A549 (cell line): Measurements from ENCODE around the gene SAMD13. TPM values are rescaled to one million over a fixed set of nuclear protein-coding genes. Genes with fewer than 3 reads are reported as not detected.

ENCODE experiments used
- ATAC-seq, 2 experiments: fragments of 200-7000 bp in 1 of 2; fragments of >200 bp in 1 of 2; cut with Nextera tagmentation in 1 of 2; cut with Tn5 transposase in 1 of 2; 3 replicates each; pipeline versions ENCODE4 v1.8.0 to v1.9.1; 2018 to 2020; ENCODE audit warnings: mild to moderate bottlenecking in 1 of 2, moderate library complexity in 1 of 2
- CTCF ChIA-PET: fragments of 300-600 bp; sonication (Branson Sonifier 250); formaldehyde crosslinking; extraction: SDS; loops from one replicate; lab custom pipeline; 2021; ENCODE audit warnings: antibody characterized with exemption, inconsistent platforms; lab: Yijun Ruan, JAX
- POLR2A ChIA-PET: fragments of 350-600 bp; formaldehyde crosslinking; extraction: SDS; loops from one replicate; lab custom pipeline; 2021; ENCODE audit warnings: antibody characterized with exemption, inconsistent platforms; lab: Yijun Ruan, JAX
- DNase-seq, 2 experiments: peaks; one replicate each; pipeline versions ENCODE4 v3.0.0 to v3.0.0-alpha.2; 2011 to 2016; ENCODE audit warnings: low read depth in 1 of 2, low spot score in 1 of 2
- FAIRE-seq: peaks from 2 replicates; lab custom pipeline; 2011; peaks lifted over from hg19 to GRCh38; lab: Jason Lieb, UNC
- H3K27ac ChIP-seq, 2 experiments: fragments of >200 bp; sonication (Bioruptor Twin); formaldehyde crosslinking; 3 replicates each; pipeline ENCODE4 v1.5.1; 2016 to 2017
- H3K4me1 ChIP-seq: fragments of >200 bp; sonication (Bioruptor Twin); formaldehyde crosslinking; 3 replicates; pipeline ENCODE4 v1.6.1; 2016
- H3K4me2 ChIP-seq: fragments of >200 bp; sonication (Bioruptor Twin); formaldehyde crosslinking; 3 replicates; pipeline ENCODE4 v1.6.1; 2016
- H3K4me3 ChIP-seq: fragments of >200 bp; sonication (Bioruptor Twin); formaldehyde crosslinking; 3 replicates; pipeline ENCODE4 v1.5.1; 2016
- H3K9me3 ChIP-seq: fragments of >200 bp; sonication (Bioruptor Twin); formaldehyde crosslinking; 3 replicates; pipeline ENCODE4 v1.6.1; 2016
- EHF ChIP-seq: fragments of 250-450 bp; sonication (Bioruptor Pico); IDR thresholded peaks from 2 replicates; pipeline ENCODE4 v1.5.0; 2020; ENCODE audit warnings: mild to moderate bottlenecking
- ESRRA ChIP-seq: fragments of 150-350 bp; IDR thresholded peaks from 2 replicates; pipeline ENCODE4 v1.6.1; 2014; ENCODE audit warnings: mild to moderate bottlenecking, low read length, borderline replicate concordance
- FOSB ChIP-seq: fragments of 250-450 bp; sonication (Bioruptor Pico); IDR thresholded peaks from 2 replicates; pipeline ENCODE4 v1.5.0; 2020; ENCODE audit warnings: mild to moderate bottlenecking, moderate library complexity
- FOSL2 ChIP-seq, 2 experiments: fragments of 450-650 bp in 1 of 2; fragments of >200 bp in 1 of 2; sonication (Bioruptor Twin) in 1 of 2; formaldehyde crosslinking; IDR thresholded peaks; 2 replicates each; pipeline versions ENCODE4 v1.5.0 to v1.6.1; 2016 to 2020; ENCODE audit warnings: mild to moderate bottlenecking in 1 of 2, moderate library complexity in 1 of 2
- FOXS1 ChIP-seq: fragments of 250-450 bp; sonication (Bioruptor Pico); IDR thresholded peaks from 2 replicates; pipeline ENCODE4 v1.5.0; 2020; ENCODE audit warnings: mild to moderate bottlenecking, moderate library complexity
- HEYL ChIP-seq: fragments of 250-450 bp; sonication (Bioruptor Pico); IDR thresholded peaks from 2 replicates; pipeline ENCODE4 v1.8.0; 2021; ENCODE audit warnings: mild to moderate bottlenecking, moderate library complexity
- HOXA7 ChIP-seq: fragments of 250-450 bp; sonication (Bioruptor Pico); IDR thresholded peaks from 2 replicates; pipeline ENCODE4 v1.5.0; 2020; ENCODE audit warnings: mild to moderate bottlenecking, moderate library complexity
- HOXB13 ChIP-seq: fragments of 250-450 bp; sonication (Bioruptor Pico); IDR thresholded peaks from 2 replicates; pipeline ENCODE4 v1.5.0; 2020; ENCODE audit warnings: low read depth, mild to moderate bottlenecking, moderate library complexity
- KDM1A ChIP-seq: fragments of 200-600 bp; sonication (generic); IDR thresholded peaks from 2 replicates; pipeline ENCODE4 v1.6.1; 2016; ENCODE audit warnings: low read depth, mild to moderate bottlenecking
- KDM5A ChIP-seq: fragments of 200-600 bp; sonication (generic); IDR thresholded peaks from 2 replicates; pipeline ENCODE4 v1.6.1; 2016; ENCODE audit warnings: antibody characterized with exemption, mild to moderate bottlenecking
- MYC ChIP-seq: IDR thresholded peaks from 2 replicates; pipeline ENCODE4 v1.6.1; 2012; ENCODE audit warnings: mild to moderate bottlenecking, inconsistent platforms, low read length, improper control_type of control experiment, borderline replicate concordance
- NPAS2 ChIP-seq: fragments of 250-450 bp; sonication (Bioruptor Pico); IDR thresholded peaks from 2 replicates; pipeline ENCODE4 v1.8.0; 2022; ENCODE audit warnings: mild to moderate bottlenecking, moderate library complexity, borderline replicate concordance
- POLR2A ChIP-seq: IDR thresholded peaks from 2 replicates; pipeline ENCODE4 v1.6.1; 2012; ENCODE audit warnings: mild to moderate bottlenecking, low read length
- SREBF2 ChIP-seq: fragments of 450-650 bp; IDR thresholded peaks from 2 replicates; pipeline ENCODE4 v1.6.1; 2014; ENCODE audit warnings: mild to moderate bottlenecking, moderate library complexity
- ZFP36 ChIP-seq: fragments of 450-650 bp; IDR thresholded peaks from 2 replicates; pipeline ENCODE4 v1.6.1; 2014; ENCODE audit warnings: borderline replicate concordance; ENCODE audit not compliant: partially characterized antibody
- ZNF302 ChIP-seq: fragments of 250-450 bp; sonication (Bioruptor Pico); IDR thresholded peaks from 2 replicates; pipeline ENCODE4 v1.9.0; 2021; ENCODE audit warnings: inconsistent platforms, mild to moderate bottlenecking, moderate library complexity
- WGBS: methylation state at CpG from one replicate; pipeline ENCODE4 v1.1.6; 2017; ENCODE audit errors: missing lambda C conversion rate; 5-methylcytosine and 5-hydroxymethylcytosine counted together
- polyA plus RNA-seq, 4 experiments: library from polyadenylated mRNA; depleted of rRNA in 3 of 4; stranded (reverse); fragments of >200 nt; fragmentation: RNase III in 1 of 4; extraction: RNeasy Plus Mini Kit Qiagen cat#74134 plus additional on column Dnase treatment in 1 of 4; gene quantifications; 2 replicates in 3 of 4; 3 replicates in 1 of 4; pipeline ENCODE4 v1.2.3, GENCODE V29; 2011 to 2017
- TF ChIP-seq, protein P1 (sequence below): fragments of 250-450 bp; sonication (Bioruptor Pico); IDR thresholded peaks from 2 replicates; pipeline ENCODE4 v1.5.0; 2021; ENCODE audit warnings: mild to moderate bottlenecking, moderate library complexity, borderline replicate concordance
- TF ChIP-seq, protein P2 (sequence below): fragments of >200 bp; sonication (Bioruptor Twin); formaldehyde crosslinking; IDR thresholded peaks from 2 replicates; pipeline ENCODE4 v1.6.1; 2016
- TF ChIP-seq, protein P3 (sequence below): IDR thresholded peaks from 2 replicates; pipeline ENCODE4 v1.6.1; 2012
- TF ChIP-seq, protein P4 (sequence below): fragments of 150-350 bp; IDR thresholded peaks from 2 replicates; pipeline ENCODE4 v1.6.1; 2014; ENCODE audit warnings: low read depth, mild to moderate bottlenecking, low read length
- TF ChIP-seq, protein P5 (sequence below): fragments of >200 bp; sonication (Bioruptor Twin); formaldehyde crosslinking; IDR thresholded peaks from 3 replicates; pipeline ENCODE4 v1.6.1; 2016
- TF ChIP-seq, protein P6 (sequence below): fragments of 250-450 bp; sonication (Bioruptor Pico); IDR thresholded peaks from 2 replicates; pipeline ENCODE4 v1.5.0; 2020; ENCODE audit warnings: low read depth, mild to moderate bottlenecking, moderate library complexity

The SAMD13 gene
- polyA plus RNA-seq, 2 of the 4 experiments (the other 2 are of a cell fraction), result 0.59 to 2.4 TPM

DNA sequence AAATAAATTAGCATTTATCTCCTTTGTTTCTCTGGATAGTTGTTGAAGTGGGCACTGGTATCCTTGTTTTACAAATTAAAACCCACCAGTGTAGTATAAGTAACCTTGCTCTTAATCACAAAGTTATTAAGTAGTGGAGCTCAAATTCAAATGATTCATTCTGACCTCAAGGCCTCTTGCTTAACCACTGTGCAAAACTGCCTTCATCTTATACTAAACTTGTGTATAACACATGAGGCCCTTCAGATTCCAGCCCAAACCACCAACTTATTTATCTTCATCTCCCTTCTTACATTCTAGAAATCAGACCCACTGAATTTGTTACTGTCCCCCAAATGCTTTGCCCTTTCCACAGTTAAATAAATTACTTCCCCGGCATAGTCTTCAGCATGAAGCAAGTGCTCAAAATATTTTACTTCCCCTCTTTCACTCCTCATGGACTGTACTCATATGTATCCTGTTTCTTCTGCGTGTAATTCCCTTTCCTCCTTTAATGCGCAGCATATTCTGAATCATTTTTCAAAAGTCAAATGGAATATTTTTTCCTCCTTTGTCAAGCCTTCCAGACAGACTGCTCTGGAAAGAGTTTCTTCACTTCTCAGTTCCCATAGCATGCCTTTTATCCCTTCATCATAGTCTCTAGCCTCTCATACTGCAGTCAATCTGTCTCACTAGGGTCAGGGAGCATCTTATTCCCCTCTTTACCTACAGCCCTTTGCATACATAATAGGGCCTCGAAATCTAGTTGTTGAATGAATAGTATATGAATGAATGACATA lies 77.8 kb downstream of the SAMD13 start (continued):
- TF ChIP-seq, protein P1, sequence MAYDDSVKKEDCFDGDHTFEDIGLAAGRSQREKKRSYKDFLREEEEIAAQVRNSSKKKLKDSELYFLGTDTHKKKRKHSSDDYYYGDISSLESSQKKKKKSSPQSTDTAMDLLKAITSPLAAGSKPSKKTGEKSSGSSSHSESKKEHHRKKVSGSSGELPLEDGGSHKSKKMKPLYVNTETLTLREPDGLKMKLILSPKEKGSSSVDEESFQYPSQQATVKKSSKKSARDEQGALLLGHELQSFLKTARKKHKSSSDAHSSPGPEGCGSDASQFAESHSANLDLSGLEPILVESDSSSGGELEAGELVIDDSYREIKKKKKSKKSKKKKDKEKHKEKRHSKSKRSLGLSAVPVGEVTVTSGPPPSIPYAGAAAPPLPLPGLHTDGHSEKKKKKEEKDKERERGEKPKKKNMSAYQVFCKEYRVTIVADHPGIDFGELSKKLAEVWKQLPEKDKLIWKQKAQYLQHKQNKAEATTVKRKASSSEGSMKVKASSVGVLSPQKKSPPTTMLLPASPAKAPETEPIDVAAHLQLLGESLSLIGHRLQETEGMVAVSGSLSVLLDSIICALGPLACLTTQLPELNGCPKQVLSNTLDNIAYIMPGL, result no peak
- no peak for TF ChIP-seq FOSL2 (IDR thresholded peaks at IDR 0.05)
- no peak for TF ChIP-seq FOSL2 (CRISPR knock-in tag; IDR thresholded peaks at IDR 0.05)
- TF ChIP-seq HOXB13 (CRISPR knock-in tag), result no peak

DNA sequence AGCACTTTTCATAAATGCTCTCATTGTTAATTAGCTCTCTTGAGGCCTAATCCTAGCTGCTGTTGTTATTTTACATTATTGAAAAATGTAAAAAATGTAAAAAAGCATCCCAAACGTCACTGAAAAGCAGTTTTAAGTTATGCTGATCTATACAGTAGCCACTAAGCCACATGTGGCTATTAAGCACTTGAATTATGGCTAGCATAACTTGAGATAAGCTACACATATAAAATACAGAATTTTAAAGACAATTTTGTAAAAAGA lies 78.3 kb downstream of the SAMD13 start:
- 48% methylated on average over 1 of the region's 1 CpG for WGBS
- ChIA-PET CTCF (interaction anchor here (1.1 to 1.5 kb wide), 2 partner anchors 9 to 12 kb away, joined by 3 read pairs; no protein-coding TSS in a partner anchor), POLR2A (no interaction called here)
- no peaks in the 10 kb centered on the region for H3K4me1 ChIP-seq
- no peak for DNase-seq
- no peaks in the 10 kb centered on the region for H3K9me3 ChIP-seq
- no peak for FAIRE-seq
- no peak overlapping the region for H3K4me2 ChIP-seq
- no peak for TF ChIP-seq FOSB (CRISPR knock-in tag)
- TF ChIP-seq FOXS1, result no peak
- TF ChIP-seq KDM1A, result no peak
- no peak for TF ChIP-seq SREBF2
- TF ChIP-seq ESRRA, result no peak
- TF ChIP-seq KDM5A, result no peak
- TF ChIP-seq, protein P2, sequence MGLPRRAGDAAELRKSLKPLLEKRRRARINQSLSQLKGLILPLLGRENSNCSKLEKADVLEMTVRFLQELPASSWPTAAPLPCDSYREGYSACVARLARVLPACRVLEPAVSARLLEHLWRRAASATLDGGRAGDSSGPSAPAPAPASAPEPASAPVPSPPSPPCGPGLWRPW, result no peak
- TF ChIP-seq, protein P3, sequence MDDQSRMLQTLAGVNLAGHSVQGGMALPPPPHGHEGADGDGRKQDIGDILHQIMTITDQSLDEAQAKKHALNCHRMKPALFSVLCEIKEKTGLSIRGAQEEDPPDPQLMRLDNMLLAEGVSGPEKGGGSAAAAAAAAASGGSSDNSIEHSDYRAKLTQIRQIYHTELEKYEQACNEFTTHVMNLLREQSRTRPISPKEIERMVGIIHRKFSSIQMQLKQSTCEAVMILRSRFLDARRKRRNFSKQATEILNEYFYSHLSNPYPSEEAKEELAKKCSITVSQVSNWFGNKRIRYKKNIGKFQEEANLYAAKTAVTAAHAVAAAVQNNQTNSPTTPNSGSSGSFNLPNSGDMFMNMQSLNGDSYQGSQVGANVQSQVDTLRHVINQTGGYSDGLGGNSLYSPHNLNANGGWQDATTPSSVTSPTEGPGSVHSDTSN, result no peak
- TF ChIP-seq MYC, result no peak
- no peak for TF ChIP-seq ZFP36
- TF ChIP-seq, protein P4, sequence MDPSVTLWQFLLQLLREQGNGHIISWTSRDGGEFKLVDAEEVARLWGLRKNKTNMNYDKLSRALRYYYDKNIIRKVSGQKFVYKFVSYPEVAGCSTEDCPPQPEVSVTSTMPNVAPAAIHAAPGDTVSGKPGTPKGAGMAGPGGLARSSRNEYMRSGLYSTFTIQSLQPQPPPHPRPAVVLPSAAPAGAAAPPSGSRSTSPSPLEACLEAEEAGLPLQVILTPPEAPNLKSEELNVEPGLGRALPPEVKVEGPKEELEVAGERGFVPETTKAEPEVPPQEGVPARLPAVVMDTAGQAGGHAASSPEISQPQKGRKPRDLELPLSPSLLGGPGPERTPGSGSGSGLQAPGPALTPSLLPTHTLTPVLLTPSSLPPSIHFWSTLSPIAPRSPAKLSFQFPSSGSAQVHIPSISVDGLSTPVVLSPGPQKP, result no peak
- no peak for TF ChIP-seq ZNF302 (CRISPR knock-in tag)
- no peak for TF ChIP-seq POLR2A
- TF ChIP-seq EHF (CRISPR knock-in tag), result no peak
- TF ChIP-seq HOXA7 (CRISPR knock-in tag), result no peak
- TF ChIP-seq, protein P5, sequence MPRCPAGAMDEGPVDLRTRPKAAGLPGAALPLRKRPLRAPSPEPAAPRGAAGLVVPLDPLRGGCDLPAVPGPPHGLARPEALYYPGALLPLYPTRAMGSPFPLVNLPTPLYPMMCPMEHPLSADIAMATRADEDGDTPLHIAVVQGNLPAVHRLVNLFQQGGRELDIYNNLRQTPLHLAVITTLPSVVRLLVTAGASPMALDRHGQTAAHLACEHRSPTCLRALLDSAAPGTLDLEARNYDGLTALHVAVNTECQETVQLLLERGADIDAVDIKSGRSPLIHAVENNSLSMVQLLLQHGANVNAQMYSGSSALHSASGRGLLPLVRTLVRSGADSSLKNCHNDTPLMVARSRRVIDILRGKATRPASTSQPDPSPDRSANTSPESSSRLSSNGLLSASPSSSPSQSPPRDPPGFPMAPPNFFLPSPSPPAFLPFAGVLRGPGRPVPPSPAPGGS, result no peak
- TF ChIP-seq HEYL (CRISPR knock-in tag), result no peak
- TF ChIP-seq, protein P6, sequence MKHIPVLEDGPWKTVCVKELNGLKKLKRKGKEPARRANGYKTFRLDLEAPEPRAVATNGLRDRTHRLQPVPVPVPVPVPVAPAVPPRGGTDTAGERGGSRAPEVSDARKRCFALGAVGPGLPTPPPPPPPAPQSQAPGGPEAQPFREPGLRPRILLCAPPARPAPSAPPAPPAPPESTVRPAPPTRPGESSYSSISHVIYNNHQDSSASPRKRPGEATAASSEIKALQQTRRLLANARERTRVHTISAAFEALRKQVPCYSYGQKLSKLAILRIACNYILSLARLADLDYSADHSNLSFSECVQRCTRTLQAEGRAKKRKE (CRISPR knock-in tag), result no peak
- no peak for TF ChIP-seq NPAS2 (CRISPR knock-in tag)
- TF ChIP-seq, all 56 proteins: peak for 0
- Histone ChIP-seq H3K27ac (no peak overlapping the region), H3K4me3 (no peak overlapping the region)
- no peak for ATAC-seq
